WI38 (cell line): ENCODE measurements around the gene EIF3K.
A peak's percentile ranks its signal among the peaks of the same experiment; 100 is the strongest.
"Not testable (repeated sequence)": the region's sequence is repeated elsewhere in the genome, so short reads cannot be mapped to it uniquely, and the experiment has no call there.

Experiments used
- H3K4me3 ChIP-seq: 2 replicates; pipeline ENCODE4 v1.5.1; 2011; ENCODE audit warnings: low read depth, mild to moderate bottlenecking, control low read depth, low read length
- TF ChIP-seq, protein P1 (sequence below): IDR thresholded peaks from 2 replicates; pipeline ENCODE4 v1.5.1; 2012; ENCODE audit warnings: low read depth, mild to moderate bottlenecking, control low read depth, low read length

EIF3K gene, protein sequence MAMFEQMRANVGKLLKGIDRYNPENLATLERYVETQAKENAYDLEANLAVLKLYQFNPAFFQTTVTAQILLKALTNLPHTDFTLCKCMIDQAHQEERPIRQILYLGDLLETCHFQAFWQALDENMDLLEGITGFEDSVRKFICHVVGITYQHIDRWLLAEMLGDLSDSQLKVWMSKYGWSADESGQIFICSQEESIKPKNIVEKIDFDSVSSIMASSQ

DNA sequence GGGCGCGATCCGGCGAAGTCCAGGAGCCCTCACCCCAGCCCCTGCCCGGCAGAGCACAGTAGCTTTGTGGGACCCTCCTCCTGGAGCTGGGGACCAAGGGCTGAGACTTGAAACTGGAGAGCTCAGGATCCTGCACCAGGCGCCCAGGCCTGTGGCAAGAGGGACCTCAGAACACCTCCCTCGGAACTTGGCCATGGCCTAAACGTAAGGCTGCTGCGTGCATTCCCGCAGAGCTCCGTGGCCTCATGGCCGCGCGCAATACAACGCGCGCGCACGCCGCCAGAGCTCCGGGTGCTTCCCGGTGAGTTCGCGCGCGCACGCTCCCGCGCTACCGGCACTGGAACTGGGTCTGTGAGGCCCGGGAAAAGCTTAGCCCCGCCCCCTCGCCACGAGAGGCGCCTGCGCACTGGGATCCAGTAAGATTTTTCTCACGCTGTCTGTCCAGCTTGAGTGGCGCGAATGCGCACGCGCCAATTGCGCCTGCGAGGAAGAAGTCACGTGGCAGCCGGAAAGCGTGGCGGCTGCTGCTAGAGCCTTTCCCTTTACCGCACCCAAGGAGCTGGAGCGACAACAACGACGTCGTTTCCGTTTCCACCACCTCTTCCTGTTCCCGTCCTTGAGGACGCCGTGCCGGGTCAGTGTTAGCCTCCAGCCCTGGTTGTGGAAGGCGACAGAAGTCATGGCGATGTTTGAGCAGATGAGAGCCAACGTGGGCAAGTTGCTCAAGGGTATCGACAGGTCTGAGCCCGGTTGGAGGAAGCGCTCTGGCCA lies at the start of gene EIF3K:
Gene EIF3K (plus strand): TSS at position 599 of the 771 bp plus-strand sequence. CDS start 81 bp downstream, at position 680.
- peak within 1 kb of the TSS; percentile 100 for H3K4me3 ChIP-seq
- TF ChIP-seq, protein P1, sequence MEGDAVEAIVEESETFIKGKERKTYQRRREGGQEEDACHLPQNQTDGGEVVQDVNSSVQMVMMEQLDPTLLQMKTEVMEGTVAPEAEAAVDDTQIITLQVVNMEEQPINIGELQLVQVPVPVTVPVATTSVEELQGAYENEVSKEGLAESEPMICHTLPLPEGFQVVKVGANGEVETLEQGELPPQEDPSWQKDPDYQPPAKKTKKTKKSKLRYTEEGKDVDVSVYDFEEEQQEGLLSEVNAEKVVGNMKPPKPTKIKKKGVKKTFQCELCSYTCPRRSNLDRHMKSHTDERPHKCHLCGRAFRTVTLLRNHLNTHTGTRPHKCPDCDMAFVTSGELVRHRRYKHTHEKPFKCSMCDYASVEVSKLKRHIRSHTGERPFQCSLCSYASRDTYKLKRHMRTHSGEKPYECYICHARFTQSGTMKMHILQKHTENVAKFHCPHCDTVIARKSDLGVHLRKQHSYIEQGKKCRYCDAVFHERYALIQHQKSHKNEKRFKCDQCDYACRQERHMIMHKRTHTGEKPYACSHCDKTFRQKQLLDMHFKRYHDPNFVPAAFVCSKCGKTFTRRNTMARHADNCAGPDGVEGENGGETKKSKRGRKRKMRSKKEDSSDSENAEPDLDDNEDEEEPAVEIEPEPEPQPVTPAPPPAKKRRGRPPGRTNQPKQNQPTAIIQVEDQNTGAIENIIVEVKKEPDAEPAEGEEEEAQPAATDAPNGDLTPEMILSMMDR, result no peak

DNA sequence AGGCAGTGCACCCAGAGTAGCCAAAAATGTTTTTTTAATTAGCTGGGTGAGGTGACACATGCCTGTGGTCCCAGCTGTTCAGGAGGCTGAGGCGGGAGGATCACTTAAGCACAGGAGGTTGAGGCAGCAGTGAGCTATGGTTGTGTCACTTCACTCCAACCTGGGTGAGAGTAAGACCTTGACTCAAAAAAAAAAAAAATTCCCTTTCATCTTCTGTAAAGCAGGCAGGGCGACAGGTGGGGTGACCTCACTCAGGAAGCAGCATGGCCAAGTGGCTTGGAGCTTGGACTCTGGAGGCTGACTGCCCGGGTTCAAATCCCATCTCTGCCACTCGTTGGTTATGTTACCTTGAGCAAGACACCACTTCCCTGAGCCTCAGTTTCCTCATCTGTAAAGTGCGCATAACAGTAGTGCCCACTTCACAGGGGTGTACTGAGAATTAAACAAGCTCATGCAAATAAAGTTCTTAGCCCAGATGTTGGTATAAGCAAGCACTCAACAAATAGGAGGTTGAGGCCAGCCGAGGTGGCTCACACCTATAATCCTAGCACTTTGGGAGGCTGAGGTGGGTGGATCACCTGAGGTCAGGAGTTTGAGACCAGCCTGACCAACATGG lies 49.5 kb upstream of the EIF3K start:
- TF ChIP-seq, protein P1, result no peak

DNA sequence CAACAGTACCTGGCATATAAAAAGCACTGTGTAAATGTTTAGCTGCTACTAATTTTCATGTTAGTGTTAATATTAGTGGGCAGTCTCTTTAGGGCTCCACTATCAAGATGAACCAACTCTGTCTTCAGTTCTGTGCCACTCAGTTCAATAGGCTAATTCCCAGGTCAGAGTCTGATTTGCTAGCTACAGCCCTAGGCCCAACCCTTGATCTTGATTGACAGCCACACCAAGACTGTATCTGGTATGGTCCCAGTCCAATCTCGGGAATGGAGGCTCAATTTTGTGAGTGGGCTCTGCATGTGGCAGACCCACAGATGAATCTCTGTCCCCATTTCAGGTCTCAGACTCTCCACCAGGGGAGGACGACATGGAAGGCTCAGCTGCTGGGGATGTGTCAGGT lies 47.3 kb upstream of the EIF3K start:
- TF ChIP-seq, protein P1, result no peak

More for the DNA sequence above, 49.5 kb upstream of the EIF3K start:
- no peak overlapping the region for H3K4me3 ChIP-seq

DNA sequence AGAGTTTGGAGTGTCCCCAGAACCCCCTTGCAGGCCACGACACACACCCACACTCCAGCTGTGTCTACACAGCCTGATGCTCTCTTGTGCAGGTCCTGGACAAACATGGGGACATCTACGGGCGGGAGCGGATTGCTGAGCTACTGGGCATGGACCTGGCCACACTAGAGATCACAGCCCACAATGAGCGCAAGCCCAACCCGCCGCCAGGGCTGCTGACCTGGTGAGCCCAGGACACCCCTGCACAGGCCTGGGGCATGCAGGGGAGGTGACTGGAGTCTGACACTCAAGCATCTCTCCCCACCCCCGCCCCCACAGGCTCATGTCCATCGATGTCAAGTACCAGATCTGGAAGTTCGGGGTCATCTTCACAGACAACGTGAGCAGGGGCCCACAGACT lies 41.2 kb upstream of the EIF3K start:
- H3K4me3 ChIP-seq, result no peak overlapping the region
- TF ChIP-seq, protein P1, result no peak

More for the DNA sequence above, 47.3 kb upstream of the EIF3K start:
- H3K4me3 ChIP-seq, result no peak overlapping the region

DNA sequence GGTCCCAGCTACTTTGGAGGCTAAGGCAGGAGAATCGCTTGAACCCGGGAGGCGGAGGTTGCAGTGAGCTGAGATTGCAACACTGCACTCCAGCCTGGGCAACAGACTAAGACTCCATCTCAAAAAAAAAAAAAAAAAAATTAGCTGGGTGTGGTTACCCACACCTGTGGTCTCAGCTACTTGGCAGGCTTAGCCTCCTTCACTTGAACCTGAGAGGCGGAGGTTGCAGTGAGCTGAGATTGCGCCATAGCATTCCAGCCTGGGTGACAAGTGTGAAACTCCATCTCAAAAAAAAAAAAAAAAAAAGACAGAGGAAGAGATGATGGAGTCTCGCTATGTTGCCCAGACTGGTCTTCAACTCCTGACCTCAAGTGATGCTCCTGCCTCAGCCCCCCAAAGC lies 39.7 kb upstream of the EIF3K start:
- H3K4me3 ChIP-seq, result not testable (repeated sequence)

DNA sequence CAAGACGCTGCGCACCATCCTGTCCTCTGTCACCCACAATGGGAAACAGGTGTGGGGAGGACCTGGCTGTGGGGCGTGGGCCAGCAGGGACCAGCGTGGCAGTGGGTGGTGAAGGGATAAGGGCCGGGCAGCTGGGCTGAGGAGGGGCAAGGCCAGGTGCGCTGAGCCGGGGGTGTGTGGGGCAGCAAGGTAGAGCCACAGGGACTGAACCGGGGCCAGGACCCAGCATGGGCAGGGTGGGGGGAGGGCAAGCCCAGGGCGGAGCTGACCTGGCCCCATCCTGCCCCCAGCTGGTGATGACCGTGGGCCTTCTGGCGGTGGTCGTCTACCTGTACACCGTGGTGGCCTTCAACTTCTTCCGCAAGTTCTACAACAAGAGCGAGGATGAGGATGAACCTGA lies 38.9 kb upstream of the EIF3K start:
- TF ChIP-seq, protein P1, result no peak

DNA sequence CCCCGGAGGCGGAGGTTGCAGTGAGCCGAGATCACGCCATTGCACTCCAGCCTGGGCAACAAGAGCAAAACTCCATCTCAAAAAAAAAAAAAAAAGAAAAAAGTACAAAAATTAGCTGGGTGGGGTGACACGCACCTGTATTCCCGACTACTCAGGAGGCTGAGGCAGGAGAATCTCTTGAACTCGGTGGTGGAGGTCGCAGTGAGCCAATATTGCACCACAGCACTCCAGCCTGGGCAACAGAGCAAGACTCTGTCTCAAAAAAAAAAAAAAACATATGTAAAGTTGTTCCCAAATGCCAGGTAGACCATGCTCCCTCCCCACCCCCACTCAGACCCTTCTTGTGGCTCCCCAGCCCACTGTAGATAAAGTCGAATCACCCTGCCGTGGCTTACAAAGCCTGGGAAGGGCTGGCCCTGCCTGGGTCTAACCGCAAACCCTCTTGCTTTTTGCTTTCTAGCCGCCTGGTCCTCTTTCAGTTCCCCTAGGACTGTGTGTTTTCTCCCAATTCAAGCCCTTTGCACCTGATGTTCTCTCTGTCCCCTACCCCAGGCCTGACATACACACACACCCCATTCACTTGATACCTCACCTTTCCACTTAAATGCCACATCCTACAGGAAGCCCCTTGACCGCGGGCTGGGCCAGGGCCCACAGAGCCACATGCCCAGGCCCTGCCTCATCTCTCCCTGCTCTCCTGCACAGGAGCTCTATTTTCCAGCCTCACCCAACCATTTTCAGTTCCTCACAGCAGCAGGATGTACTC lies 35.6 kb upstream of the EIF3K start:
- no peak overlapping the region for H3K4me3 ChIP-seq
- TF ChIP-seq, protein P1, result no peak

More for the DNA sequence above, 38.9 kb upstream of the EIF3K start:
- H3K4me3 ChIP-seq, result no peak overlapping the region
